GM21717 (cell line): ENCODE measurements around the gene NGEF.
"Not testable (repeated sequence)": the region's sequence is repeated elsewhere in the genome, so short reads cannot be mapped to it uniquely, and the experiment has no call there.

Experiments
- ATAC-seq: cut with Tn5 transposase; IDR thresholded peaks from one replicate; pipeline ENCODE4 v1.9.1; 2021; ENCODE audit warnings: mild to moderate bottlenecking, moderate library complexity; ENCODE audit not compliant: unreplicated experiment

The NGEF gene

DNA sequence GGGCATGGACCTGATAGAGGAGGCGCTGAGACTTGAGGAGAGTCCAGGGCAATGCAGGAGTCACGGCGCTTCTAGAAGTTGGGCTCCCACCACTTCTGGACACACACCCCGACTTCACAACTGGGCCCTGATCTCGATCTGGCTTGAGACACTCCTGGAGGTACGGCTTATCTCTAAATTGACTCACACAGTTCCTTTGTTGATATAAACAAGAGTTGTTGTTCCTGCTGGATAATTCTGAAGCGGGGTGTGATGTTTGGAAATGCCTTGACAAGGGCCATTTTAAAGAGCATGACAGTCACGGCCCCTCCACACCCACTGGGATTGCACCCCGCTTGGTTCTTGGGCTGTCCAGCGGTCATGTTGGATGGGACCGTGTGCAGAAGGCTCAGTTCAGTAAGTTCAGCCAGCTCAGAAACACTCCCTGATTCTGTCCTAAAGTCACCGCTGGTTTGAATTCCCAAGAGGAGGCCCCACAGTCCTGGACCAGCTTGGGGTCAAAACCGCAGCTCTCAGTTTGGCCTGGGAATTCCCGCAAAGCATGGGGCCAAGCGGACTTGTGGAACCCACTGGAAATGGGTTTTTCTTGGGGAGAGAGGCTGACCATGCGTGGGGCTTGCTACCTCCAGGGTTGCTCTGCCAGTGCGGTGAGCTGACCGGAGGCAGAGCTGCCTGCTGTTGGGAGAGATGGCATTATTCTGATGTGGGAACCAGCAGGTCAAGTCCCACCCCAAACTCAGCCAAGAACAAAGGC lies 10.1 kb upstream of the NGEF start:
- no peak for ATAC-seq

DNA sequence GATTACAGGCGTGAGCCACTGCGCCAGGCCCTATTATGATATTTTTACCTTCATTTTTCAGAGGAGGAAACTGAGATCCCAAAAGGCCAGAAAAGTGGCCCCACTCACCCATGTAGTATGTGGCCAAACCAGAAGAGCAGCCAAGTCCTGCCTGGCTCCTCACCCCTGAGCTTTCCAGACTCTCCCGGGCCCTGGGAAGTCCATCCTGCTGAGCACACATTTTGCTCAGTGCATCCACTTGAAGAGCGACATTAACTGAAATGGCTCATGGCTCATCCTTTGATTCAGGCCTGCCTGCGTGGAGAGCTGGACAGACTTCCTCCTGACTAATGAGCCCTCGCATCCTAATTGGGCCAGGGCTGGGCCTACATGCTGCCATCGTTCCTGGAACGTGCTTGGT lies 9.5 kb upstream of the NGEF start:
- ATAC-seq, result no peak

DNA sequence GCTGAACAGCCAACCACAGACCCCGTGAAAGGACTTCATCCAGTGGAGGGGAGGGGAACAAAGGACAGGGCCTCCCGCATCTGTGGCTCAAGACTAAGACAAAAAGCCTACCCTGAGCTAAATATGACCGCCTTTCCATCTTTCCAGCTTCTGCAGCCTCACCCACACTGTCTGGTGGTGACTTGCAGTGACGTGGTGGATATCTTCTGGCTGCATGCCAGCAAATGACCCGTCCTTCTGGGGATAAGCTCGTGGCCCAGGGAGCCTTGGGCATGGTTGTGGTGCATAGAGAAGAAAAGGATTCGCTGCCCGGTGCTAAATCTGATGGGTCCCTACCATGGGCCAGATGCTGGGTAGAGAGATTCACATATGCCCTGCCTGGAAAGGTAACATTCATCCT lies 8.7 kb upstream of the NGEF start:
- no peak for ATAC-seq

DNA sequence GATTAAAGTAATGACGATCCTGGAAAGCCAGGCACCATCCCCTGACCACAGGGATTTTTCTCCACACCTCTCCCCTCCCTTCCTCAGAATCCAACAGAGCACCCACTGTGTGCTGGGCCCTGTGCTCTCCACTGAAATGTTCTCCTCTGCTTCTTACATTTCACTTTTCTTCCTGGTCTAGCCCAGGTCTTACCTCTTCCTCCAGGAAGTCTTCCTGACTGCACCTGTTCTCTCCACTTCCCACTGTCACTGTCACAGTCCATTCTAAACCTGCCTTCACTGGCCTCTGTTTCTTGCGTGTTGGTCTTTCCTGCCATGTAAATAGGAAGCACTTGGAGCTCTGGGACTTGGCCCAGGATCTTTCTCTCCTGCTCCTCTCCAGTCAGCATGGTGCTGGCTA lies 7.4 kb upstream of the NGEF start:
- ATAC-seq, result no peak

DNA sequence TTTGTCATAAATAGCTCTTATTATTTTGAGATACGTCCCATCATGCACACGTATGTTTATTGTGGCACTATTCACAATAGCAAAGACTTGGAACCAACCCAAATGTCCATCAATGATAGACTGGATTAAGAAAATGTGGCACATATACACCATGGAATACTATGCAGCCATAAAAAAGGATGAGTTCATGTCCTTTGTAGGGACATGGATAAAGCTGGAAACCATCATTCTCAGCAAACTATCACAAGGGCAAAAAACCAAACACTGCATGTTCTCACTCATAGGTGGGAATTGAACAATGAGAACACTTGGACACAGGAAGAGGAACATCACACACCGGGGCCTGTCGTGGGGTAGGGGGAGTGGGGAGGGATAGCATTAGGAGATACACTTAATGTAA lies 6.6 kb upstream of the NGEF start:
- ATAC-seq, result not testable (repeated sequence)

DNA sequence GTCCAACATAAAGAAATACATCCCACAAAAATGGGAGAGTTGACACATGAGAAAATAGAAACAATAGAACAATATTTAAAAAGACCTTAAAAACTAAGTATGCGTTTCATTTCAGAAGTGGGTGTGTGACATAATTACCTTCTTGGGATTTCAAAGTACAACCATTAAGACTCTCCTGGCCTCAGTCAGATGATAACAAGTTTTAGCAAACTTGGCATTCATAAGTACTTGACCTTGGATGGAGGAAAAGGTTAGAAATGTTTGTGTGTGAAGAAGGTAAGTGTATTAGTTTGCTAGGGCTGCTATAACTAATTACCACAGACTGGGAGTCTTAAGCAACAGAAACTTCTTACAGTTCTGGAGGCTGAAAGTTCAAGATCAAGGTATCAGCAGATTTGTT lies 4.9 kb upstream of the NGEF start:
- ATAC-seq, result no peak

DNA sequence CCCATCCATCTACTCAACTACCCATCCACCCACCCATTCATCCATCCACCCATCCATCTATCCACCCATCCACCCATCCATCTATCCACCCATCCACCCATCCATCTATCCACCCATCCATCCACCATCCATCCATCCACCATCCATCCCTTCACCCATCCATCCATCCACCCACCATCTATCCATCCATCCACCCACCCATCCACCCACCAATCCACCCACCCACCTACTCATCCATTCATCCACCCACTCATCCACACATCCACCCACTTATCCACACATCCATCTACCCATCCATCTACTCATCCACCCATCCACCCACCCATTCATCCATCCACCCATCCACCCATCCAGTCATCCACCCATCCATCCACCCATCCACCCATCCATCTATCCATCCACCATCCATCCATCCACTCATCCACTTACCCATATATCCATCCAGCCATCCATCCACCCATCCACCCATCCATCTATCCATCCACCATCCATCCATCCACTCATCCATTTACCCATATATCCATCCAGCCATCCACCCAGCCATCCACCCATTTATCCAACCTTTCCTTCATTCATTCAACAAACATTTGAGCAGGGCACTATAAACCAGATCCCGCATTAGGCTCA lies 2.1 kb upstream of the NGEF start:
- ATAC-seq, result no peak

DNA sequence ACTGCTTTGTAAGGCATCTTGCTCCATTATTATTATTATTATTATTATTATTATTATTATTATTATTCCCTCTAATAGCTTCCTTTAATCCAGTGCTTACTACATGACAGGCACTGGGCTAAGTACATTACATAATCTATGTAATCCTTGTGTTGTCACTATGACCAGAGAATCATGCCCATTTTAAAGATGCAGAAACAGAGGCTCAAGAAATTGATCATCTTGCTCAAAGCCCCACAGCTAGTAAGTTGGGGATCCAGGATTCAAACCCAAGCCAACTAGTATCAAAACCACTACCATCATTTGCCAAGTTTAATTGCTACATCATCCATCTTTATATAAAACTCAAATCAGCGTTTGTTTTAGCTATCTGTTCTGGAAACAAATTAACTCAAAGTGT lies 594 bp upstream of the NGEF start:
- ATAC-seq, result no peak

DNA sequence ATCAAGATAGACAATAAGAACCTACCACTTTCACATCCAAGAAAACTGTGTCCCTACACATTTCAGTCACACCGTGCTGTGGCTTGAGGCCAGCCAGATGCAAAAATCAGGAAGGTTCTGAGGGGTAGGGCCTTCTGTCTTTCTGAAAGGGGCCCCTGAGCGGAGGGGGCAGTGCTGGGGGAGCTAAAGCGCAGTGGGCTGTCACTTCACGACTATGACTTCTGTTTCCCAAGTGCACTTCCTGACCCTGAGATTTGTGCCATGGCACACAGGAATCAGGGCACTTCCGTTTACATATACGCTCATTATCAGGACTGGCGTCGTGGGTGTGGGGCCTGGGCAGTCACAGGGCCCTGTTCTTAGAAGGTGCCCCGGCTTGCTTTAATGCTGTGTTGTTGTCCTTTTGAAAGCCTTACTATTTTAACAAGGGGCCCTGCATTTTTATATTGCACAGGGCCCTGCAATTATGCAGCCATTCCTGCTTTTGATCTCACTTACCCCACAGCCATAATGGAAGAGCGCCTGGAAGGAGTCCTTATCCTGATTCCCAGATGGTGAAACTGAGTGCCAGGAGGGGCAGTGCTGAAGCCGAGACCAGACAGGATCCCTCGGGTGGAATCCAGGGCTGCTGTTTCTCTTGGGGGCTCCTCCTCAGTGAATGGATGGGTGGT lies 620 bp downstream of the NGEF start:
- ATAC-seq, result no peak

DNA sequence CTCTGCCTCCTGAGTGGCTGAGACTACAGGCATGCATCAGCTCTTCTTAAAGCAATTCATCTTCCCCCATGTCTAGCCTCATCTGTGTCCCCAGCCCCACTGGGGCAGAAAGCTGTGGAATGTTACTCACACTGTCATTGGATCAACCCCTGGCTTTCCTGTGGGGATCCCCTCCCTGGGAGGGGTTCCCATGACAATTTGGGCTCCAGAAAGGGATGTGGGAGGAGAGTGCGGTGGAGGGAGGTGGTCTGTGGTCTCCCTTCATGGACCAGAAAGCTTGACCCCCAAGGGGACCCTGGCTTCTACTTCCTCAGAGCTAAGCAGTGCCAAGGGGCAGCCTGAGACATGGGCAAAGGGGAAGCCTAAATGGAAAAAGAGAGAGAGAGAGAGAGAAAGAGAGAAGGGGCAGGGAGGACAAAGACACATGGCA lies 1.3 kb downstream of the NGEF start:
- ATAC-seq, result no peak

DNA sequence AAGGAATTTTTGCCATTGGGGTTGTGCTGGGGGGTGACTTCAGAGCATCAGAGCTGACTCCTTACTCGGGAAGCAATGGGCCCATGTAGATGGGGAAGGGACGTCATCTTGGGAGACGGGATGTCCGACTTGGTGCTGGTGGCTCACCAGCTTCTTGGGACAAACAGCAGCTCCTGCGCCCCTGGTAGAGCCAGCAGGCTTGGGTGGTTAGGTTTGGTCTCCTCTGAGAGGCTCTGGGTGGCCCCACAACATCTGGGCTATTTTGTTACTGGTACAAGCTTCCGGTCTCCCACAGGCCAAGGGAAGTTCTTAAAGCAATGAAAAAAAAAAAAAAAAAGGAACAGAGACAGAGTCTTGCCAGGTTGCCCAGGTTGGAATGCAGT lies 1.8 kb downstream of the NGEF start:
- no peak for ATAC-seq

DNA sequence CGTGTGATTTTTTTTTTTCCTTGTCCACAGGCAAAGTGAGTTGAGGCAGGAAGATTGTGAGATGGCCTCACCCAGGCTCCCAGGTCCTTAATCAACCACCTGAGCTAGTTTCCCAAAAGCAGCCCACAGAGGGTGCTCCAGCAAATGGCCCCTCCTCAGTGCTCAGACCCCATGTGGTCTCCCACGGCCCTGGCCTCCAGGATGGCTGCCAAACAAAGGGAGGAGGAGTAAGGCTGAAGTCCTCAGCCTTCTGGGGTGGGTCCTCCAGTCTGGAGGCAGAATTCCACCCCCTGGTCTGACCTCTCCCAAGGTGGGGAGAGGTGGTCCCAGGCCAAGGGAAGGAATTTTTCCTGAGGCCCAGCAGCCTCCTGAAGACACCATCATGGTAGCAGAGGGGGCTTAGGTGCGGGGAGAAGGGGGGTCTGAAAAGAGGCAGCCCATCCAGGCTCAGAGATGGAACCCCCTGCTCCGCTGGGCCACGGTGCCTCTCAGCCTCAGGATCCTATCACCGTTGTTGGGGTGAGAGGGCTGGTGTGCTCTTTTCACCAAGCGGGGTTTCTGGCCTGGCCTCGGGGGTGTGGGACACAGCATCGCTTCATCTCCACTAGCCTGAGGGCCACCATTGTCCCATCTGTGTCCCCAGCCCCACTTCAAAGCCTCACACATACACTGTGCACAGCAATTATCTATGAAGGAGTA lies 2.3 kb downstream of the NGEF start:
- ATAC-seq, result no peak

DNA sequence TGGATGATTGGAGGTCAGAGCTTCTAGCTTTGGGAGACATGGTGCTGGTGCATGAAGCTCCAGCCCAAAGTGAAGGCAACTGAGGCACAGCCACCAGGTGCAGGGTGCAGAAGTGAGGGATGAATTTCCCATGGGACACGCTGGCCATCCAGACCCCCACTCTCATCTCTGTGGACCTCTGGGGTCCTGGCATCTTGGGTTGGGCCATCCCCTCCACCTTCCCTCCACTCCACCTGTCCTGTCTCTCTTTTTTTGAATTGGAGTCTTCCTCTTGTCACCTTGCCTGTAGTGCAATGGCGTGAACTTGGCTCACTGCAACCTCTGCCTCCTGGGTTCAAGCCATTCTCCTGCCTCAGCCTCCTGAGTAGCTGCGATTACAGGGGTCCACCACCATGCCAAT lies 3.4 kb downstream of the NGEF start:
- no peak for ATAC-seq

DNA sequence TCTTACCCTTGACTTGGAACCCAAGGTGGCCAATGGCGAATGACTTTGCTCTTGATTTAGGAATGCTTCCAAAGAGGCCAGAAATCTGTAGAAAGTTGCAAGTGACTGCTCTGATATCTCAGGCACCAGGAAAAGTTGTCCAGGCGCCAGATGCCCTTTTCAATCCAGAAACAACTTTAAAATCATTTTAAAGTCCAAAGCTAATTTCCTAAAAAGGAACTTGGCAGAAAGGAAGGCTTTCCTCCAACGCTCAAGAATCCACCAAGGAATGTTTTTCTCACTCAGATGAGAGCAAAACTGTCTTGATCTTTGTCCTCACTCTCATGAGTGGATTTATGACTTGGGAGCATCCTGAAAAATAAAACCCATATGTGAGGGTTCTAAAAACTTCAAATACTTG lies 5.3 kb downstream of the NGEF start:
- ATAC-seq, result no peak

DNA sequence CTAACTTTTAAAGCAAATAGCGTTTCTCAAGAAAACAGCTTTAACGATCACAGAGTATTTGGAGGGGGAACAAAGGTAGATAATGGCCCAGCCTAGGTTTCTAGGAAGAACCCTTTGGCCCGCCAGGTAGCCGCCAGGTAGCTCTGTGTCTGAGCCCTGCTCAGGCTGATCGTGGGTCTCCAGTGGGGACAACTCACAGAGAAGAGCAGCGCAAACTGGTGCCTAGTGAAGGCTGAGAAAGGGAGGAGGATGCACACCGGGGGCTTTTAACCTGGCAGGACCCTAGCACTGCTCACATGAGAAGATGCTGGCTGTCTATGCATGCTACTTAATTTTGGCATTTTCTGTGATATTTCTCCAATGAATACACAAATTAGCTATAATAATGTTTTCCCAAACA lies 5.8 kb downstream of the NGEF start:
- ATAC-seq, result no peak

DNA sequence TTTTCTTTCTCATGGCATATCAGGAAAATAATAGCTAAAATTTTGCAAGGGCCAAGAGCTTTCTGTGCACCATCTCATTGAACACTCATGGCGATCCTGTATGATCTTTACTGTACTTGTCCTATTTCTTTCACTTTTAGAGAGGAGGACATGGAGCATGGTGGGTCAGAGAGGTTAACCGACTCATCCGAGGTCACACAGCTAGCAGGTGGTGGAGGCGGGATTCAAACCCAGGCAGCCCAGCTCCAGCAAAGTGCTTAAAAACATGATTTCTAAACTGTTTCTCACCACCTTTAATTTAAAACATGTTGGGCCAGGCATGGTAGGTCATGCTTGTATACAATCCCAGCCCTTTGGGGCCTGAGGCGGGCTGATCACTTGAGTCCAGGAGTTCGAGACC lies 6.4 kb downstream of the NGEF start:
- no peak for ATAC-seq

DNA sequence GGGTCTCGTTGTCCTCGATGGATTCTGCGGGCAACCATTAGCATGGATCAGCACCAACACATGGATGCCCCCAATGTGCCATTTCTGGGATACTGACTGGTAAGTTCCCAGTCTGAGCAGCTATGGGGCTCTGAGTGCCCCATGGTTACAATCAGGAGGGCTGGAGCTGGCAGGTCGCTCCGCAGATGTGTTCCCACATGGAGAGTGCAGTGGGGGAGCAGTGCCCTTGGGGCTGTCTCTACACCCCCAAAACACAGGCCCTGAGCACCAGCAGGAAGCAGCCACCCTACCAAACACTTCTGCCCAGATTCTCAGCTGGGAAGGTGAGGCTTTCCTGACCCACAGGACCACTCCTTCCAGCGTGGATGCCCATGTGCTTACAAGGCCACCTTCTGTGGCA lies 8.0 kb downstream of the NGEF start:
- ATAC-seq, result no peak

DNA sequence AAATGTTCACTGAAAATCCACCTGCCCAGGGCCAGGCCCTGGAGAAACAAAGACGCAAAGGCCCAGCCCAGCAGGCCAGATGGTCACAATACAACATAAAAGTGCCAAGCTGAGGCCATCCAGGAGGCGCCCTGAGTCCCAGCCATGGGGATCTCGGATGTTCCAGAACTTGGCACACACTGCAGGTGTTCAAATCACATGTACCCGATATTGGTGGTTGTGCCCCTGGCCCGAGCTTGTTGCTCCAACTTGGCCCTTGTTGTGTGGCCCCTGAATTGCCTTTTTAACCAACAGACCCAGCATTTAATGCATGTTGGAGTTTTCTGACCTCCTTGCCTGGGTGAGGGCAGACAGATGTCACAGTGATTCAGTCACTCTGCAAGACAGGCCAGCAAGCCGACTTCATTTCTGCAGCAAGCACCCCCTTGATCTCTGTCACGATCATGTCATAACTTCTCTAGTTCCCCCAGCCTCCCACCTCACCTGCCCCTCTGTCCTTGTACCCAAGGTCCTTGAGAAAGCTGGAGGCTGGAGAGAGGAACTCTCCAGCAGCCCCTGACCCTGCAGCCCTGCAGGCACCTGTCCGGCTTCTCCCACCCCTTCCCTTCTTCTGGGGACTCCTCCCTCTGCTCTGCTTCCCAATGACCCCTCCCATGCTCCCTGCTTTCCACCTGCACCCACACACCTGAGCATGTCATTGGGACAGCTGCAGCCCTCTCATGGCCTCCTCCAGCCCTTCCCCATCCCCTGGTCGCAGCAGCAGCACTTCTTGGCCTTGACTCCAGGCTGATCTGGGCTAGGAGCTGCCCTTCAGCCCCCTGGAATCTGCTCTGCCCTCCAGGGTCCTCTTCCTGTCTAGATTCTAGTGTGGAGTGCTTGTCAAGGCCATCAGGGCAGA lies 9.1 kb downstream of the NGEF start:
- no peak for ATAC-seq

DNA sequence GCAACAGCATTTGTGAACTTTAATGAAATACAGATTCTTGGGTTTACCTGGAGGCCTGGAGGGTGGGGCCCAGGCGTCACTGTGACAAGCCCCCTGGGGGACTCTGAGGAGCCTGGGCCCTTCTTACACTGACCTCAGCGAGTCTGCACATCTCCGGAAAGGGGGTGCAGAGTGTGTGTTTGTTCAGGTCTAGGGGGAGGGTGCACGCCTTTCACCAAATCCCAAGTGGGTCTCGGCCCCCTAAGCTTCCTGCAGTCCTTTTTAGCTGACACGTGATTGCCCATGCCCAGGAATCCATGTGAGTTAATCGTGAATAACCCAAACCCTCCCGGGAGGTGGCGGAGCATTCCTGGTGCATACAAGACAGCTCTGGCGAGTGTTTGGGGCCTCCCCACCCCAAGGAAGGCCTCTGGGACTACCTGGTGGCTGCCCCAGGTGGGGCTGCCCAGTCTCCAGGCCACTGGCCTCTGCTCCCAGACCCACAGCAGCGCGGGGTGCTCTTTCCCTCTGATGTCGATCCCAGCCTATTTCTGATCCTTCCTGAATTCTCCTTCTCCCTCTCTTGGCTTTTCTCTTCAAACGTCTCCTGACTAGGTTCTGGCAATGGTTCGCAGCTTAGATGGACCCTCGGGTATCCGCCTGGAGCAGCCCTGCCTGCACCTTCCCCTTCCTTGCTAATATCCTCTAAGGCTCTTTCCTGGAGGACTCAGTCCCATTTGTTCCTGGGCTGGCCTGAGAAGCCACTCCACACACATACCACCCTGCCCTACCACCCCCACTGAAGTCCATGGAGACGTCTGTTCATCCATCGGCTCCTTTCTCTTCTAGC lies 10.0 kb downstream of the NGEF start:
- no peak for ATAC-seq
